Subcutaneous adipose tissue (tissue), 4 donors: Measurements from ENCODE around the gene ZNF367. TPM values are rescaled to one million over a fixed set of nuclear protein-coding genes. Genes with fewer than 3 reads are reported as not detected.

Experiments used
- total RNA-seq, 4 donors: library from RNA; depleted of rRNA; stranded (reverse); fragments of >200 nt; gene quantifications; one replicate each; pipeline ENCODE4 v1.1.0, GENCODE V29; 2016
- TF ChIP-seq, protein P1 (sequence below): fragments of 450-650 bp; IDR thresholded peaks from one replicate; pipeline ENCODE4 v1.5.1; 2016; ENCODE audit warnings: low read depth, mild to moderate bottlenecking, control low read depth, antibody characterized with exemption, moderate library complexity

ZNF367 gene
- total RNA-seq, 4 donors from 2014 or later: 0.49 to 2.1 (median 1.5) TPM

DNA sequence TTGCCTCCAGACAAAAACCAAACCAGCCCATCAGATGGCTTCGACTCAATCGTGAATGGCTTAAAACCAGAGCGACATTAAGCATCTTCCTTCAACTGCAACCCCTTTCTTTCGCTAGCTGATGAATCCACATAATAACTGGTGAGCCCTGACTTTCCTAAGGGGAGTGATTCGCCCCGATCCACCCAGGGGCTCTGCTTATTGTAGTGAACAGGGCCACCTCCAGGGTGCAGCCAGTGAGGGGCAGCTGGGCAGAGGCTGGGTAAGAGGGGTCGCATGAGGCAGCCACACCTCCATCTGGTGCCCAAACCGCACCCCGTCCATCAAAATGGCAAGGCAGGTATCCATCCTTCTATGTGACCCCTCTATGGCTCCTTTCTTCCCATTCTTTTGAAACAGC is 72.6 kb downstream of the ZNF367 start:
- TF ChIP-seq, protein P1, sequence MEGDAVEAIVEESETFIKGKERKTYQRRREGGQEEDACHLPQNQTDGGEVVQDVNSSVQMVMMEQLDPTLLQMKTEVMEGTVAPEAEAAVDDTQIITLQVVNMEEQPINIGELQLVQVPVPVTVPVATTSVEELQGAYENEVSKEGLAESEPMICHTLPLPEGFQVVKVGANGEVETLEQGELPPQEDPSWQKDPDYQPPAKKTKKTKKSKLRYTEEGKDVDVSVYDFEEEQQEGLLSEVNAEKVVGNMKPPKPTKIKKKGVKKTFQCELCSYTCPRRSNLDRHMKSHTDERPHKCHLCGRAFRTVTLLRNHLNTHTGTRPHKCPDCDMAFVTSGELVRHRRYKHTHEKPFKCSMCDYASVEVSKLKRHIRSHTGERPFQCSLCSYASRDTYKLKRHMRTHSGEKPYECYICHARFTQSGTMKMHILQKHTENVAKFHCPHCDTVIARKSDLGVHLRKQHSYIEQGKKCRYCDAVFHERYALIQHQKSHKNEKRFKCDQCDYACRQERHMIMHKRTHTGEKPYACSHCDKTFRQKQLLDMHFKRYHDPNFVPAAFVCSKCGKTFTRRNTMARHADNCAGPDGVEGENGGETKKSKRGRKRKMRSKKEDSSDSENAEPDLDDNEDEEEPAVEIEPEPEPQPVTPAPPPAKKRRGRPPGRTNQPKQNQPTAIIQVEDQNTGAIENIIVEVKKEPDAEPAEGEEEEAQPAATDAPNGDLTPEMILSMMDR: no peak

DNA sequence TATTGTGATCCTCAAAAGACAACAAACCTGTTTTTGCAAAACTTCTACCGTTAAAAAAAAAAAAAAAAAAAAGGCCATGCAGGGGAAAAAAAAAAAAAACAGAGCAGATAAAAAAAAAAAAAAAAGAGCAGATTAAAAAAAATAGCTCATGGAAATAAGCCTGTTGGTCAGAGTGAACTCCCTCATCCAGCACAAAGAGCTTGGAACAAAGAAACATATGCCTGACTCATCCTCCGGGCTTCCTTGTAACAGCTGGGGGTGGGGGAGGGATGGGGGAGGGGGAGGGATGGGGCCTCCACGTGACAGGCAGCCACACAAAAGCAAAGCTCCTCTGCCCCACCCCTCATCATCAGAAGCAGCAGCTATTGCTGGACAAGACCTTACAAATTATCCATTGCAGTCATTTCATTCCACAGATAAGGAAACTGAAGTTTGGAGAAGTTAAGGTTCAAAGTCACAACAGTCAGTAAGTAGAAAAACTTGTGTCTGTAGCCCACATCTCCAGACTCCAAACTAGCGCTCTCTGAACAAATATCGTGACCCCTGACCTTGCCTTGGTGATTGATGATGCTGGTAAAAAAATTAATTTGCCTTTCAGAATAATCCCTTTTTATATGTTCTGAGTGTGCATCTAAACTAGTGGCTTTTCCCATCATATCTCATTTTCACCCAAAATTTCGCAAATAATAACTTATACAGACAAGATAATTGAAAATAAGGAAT is 73.6 kb downstream of the ZNF367 start:
- TF ChIP-seq, protein P1: no peak

DNA sequence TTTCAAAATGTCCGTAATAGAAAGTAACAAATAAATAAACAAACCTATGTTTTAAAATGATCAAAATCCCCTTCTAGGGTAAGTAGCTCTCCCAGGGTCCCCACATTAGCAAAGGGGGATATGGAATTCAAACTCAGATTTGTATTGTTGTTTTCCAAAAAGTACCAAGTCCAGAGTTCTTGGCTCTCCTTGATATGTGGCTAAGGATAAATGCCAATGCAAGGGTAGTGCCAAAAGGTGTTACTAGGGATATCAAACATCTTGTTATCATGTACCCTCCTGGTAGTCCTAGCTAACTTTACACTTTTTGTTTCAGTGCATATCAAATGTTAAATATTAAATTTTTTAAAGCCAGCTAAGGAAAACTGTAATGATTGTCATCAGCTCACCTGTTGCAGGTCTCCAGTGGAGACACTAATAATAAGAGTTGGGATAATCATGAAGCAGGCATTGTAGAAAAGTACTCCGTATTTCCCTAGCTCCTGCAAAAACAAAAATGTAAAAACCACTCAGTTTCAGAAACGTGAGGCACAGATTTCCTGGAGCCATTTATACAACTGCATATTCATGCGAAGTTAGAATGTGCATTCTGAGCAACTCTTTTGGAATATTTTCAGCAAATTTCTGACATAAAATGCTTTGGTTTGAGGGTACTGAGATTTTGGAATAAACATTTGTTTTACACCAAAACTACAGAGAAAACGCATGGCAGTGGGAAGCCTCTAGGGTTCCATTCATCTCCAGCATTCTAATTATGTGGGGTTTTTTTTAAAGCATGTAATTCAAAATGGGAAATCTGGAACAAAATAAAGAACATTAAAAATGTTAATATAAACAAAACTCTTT is 74.4 kb downstream of the ZNF367 start:
- TF ChIP-seq, protein P1: no peak

DNA sequence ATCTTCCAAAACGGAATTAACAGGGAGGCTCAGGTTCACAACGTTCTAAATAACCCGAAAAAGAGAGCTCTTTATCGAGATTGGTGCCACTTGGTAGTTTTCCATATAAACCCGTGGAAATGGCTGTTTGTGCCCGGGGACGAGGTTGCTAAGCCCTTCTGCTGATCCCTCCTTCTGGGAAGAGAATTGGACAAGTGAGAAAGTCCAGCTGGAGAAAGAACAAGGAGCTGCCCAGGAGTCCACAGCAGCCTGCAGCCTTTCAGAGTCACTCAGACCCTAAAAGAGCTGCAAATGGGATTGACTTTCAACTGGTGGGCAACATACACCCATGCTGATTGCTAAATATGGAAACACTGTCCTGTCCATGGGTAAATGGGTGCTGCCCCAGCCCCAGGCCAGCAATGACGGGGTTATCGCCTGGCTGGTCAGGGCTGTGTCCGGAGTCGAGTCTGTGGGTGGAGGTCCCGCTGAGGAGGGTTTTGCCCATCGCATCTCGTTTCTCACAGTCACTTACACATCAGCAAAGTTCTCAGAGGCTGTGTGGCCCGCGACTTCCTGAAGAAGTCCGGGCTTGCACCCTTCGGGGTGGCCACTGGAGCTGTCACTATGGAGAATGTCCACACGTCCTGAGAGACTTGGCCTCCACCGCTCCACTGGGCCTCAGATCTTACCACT is 75.5 kb downstream of the ZNF367 start:
- TF ChIP-seq, protein P1: no peak

DNA sequence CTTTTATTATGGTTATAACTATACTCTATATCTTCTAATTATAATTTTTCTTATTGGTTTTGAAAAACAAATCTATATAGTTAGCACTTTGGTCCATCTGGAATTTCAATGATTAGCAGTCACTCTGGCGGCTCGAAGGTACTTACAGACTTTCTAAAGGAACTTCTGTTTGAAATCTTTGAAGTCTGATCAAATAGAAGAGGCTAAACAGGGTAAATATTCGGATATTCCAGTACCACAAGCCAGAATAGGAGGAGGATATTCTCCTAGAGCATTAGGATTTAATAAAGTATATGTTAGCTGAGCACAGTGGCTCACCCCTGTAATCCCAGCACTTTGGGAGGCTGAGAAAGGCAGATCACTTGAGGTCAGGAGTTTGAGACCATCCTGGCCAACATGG is 77.5 kb downstream of the ZNF367 start:
- TF ChIP-seq, protein P1: no peak

DNA sequence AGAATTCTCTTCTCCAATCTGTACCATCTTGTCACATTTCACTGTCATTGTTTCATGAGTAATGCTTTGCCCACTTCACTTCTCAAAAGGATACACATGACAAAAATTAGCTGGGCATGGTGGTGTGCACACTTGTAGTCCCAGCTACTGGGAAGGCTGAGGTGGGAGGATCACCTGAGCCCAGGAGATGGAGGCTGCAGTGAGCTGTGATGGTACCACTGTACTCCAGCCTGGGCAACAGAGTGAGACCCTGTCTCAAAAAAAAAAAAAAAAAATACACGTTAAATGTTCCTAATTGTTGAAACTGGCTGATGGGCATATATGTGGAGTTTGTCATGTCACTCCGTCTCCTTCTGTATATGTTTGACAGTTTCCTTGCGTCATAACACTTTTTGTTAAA is 79.9 kb downstream of the ZNF367 start:
- TF ChIP-seq, protein P1: no peak

Other genes starting within 250 kb of the ZNF367 start
- 1 to 10 TPM in 1 of 4 donors, not detected in 3; 2.6 TPM for gene HSD17B3, start 116.2 kb downstream of the ZNF367 start, total RNA-seq
- 10 to 100 TPM; 15.9 to 22.9 (median 17.6) TPM for gene SLC35D2, start 34.7 kb downstream of the ZNF367 start, total RNA-seq
- 10 to 100 TPM; 15.1 to 32.8 (median 26.2) TPM for gene HABP4, start 31.8 kb upstream of the ZNF367 start, total RNA-seq
- 10 to 100 TPM; 45.9 to 59.8 (median 47.2) TPM for gene CDC14B, start 201.5 kb upstream of the ZNF367 start, total RNA-seq
- gene PRXL2C, start 236.9 kb upstream of the ZNF367 start, total RNA-seq: 10 to 100 TPM; 20.5 to 44.3 (median 28.7) TPM